A673 (cell line): ENCODE measurements around the gene TRIM26. TPM values are rescaled to one million over a fixed set of nuclear protein-coding genes. Genes with fewer than 3 reads are reported as not detected.
"Not testable (repeated sequence)": the region's sequence is repeated elsewhere in the genome, so short reads cannot be mapped to it uniquely, and the experiment has no call there.

Source experiments
- BruUV-seq: library from RNA; stranded (reverse); fragments of 400-500 nt; replicated peaks from 2 replicates; lab custom pipeline; 2021; lab: Mats Ljungman, UMichigan
- CTCF ChIA-PET: fragments of 300-600 bp; sonication (Branson Sonifier 250); formaldehyde crosslinking; loops from one replicate; lab custom pipeline; 2022; ENCODE audit warnings: antibody characterized with exemption; lab: Charles Lee
- POLR2A ChIA-PET: fragments of 300-600 bp; sonication (Branson Sonifier 250); formaldehyde crosslinking; loops from one replicate; lab custom pipeline; 2022; ENCODE audit warnings: antibody characterized with exemption; ENCODE audit not compliant: low non-redundant PET; lab: Charles Lee
- DNase-seq: peaks from one replicate; pipeline ENCODE4 v3.0.0-alpha.2; 2015; ENCODE audit warnings: low spot score
- H3K27ac ChIP-seq: fragments of 200-600 bp; sonication (generic); 2 replicates; pipeline ENCODE4 v1.5.1; 2016; ENCODE audit warnings: mixed run types, low read depth, mild to moderate bottlenecking, mixed read lengths, antibody characterized with exemption, low read length; ENCODE audit not compliant: poor library complexity, severe bottlenecking
- H3K27me3 ChIP-seq: fragments of 200-600 bp; sonication (generic); replicated peaks from 2 replicates; pipeline ENCODE4 v1.6.1; 2017; ENCODE audit warnings: mixed run types, low read depth, mild to moderate bottlenecking, mixed read lengths, antibody characterized with exemption, low read length; ENCODE audit not compliant: insufficient read depth, poor library complexity
- H3K36me3 ChIP-seq: fragments of 200-600 bp; sonication (generic); 2 replicates; pipeline ENCODE4 v1.6.1; 2016; ENCODE audit warnings: mixed run types, mild to moderate bottlenecking, mixed read lengths, antibody characterized with exemption, low read length; ENCODE audit not compliant: insufficient read depth, poor library complexity, severe bottlenecking
- H3K4me1 ChIP-seq: fragments of 200-600 bp; sonication (generic); 2 replicates; pipeline ENCODE4 v1.6.1; 2017; ENCODE audit warnings: mixed run types, mild to moderate bottlenecking, mixed read lengths, antibody characterized with exemption, low read length; ENCODE audit not compliant: insufficient read depth, poor library complexity, severe bottlenecking
- H3K4me3 ChIP-seq: fragments of 200-600 bp; sonication (generic); 2 replicates; pipeline ENCODE4 v1.5.1; 2016; ENCODE audit warnings: low read depth, mixed run types, mild to moderate bottlenecking, mixed read lengths, low read length; ENCODE audit not compliant: poor library complexity, severe bottlenecking
- H3K9me3 ChIP-seq: fragments of 200-600 bp; sonication (generic); 2 replicates; pipeline ENCODE4 v1.6.1; 2016; ENCODE audit warnings: mixed run types, low read depth, mild to moderate bottlenecking, mixed read lengths, antibody characterized with exemption, low read length; ENCODE audit not compliant: poor library complexity, severe bottlenecking
- EZH2 ChIP-seq: fragments of 200-600 bp; sonication (generic); IDR thresholded peaks from 2 replicates; pipeline ENCODE4 v1.6.1; 2017; ENCODE audit warnings: borderline replicate concordance, low read depth, mild to moderate bottlenecking, mixed read lengths, antibody characterized with exemption, low read length; ENCODE audit not compliant: poor library complexity, severe bottlenecking
- intact Hi-C: fragments of 100-400 bp; cut with micrococcal nuclease; formaldehyde crosslinking; loops from one replicate; pipeline ENCODE4 v1.10.0; 2022; ENCODE audit not compliant: unreplicated experiment
- total RNA-seq: library from RNA; stranded (reverse); gene quantifications from 2 replicates; pipeline ENCODE4 v1.2.3, GENCODE V29; 2021
- TF ChIP-seq, protein P1 (sequence below): fragments of 300-800, 200-600 bp; sonication (generic); conservative IDR thresholded peaks from 2 replicates; pipeline ENCODE4 v1.5.1; 2017; ENCODE audit warnings: low read depth, mild to moderate bottlenecking, antibody characterized with exemption, low read length, moderate library complexity, mixed read lengths

The TRIM26 gene
- total RNA-seq, 1 experiment from 2014 or later = 41.3 TPM

DNA sequence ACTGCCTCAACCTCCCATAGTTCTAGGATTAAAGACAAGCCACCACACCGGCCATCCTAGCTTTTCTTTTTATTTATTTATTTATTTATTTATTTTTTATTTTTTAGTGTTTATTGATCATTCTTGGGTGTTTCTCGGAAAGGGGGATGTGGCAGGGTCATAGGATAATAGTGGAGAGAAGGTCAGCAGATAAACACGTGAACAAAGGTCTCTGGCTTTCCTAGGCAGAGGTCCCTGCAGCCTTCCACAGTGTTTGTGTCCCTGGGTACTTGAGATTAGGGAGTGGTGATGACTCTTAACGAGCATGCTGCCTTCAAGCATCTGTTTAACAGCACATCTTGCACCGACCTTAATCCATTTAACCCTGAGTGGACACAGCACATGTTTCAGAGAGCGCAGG is 8.2 kb upstream of the TRIM26 start:
- H3K4me1 ChIP-seq, CTCF ChIA-PET, DNase-seq, H3K36me3 ChIP-seq, H3K27ac ChIP-seq, H3K4me3 ChIP-seq, H3K27me3 ChIP-seq, BruUV-seq, POLR2A ChIA-PET: not testable (repeated sequence)
- intact Hi-C loops = loop anchor here (2.0 kb wide), 1 partner anchor 175 kb away; no protein-coding TSS in a partner anchor
- peaks cover 12% of the 10 kb centered on the region for H3K9me3 ChIP-seq

DNA sequence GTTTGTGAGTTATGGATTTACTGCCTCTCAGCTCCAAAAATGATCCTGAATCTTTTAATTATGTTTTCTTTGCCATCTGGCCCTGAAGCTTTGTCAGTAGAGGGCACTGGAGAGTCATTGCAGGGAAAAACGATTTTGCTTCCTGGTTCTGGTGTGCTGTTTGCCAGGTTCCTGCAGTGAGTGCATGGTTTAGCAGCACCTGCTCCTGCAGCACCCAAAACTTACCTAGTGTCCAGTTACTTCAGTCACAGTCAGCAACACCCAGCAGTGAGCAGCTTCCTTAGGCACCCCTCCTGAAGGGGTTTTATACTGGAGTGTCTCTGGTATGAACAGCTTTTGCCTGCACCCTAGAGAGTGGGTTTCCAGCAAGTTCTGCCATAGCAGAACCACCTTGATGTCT is 6.0 kb upstream of the TRIM26 start:
- no TSS peak for BruUV-seq
- H3K27ac ChIP-seq = no peak overlapping the region

DNA sequence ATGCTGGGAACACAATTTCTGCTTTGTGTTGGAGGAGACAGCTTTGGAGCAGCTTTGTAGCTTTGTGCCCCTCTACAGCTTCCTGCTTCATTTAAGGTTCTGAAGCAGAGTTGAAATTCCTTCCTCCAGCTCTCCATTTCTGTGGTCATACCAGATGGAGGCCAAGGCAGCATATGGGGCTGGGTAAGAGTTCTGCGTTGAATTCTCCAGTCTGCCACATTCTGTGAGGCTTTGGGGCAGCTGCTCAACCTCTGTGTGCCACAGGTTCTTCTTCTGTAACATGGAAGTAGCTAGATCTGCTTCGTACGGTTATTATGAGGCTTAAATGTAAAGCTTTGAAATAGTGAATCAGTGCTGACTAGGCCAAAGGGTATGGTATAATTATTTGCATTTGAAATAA is 2.9 kb upstream of the TRIM26 start:
- H3K27ac ChIP-seq = no peak overlapping the region
- no peak overlapping the region for H3K4me3 ChIP-seq
- ChIA-PET CTCF (no interaction called here), POLR2A (no interaction called here)
- intact Hi-C loops = loop anchor here (10.0 kb wide), 1 partner anchor 109 kb away; the partner anchor contains the start of gene TRIM39
- TF ChIP-seq, protein P1, sequence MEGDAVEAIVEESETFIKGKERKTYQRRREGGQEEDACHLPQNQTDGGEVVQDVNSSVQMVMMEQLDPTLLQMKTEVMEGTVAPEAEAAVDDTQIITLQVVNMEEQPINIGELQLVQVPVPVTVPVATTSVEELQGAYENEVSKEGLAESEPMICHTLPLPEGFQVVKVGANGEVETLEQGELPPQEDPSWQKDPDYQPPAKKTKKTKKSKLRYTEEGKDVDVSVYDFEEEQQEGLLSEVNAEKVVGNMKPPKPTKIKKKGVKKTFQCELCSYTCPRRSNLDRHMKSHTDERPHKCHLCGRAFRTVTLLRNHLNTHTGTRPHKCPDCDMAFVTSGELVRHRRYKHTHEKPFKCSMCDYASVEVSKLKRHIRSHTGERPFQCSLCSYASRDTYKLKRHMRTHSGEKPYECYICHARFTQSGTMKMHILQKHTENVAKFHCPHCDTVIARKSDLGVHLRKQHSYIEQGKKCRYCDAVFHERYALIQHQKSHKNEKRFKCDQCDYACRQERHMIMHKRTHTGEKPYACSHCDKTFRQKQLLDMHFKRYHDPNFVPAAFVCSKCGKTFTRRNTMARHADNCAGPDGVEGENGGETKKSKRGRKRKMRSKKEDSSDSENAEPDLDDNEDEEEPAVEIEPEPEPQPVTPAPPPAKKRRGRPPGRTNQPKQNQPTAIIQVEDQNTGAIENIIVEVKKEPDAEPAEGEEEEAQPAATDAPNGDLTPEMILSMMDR = no peak
- no peak for TF ChIP-seq EZH2
- peaks cover 13% of the 10 kb centered on the region for H3K4me1 ChIP-seq
- no TSS peak for BruUV-seq
- no peaks in the 10 kb centered on the region for H3K36me3 ChIP-seq
- H3K27me3 ChIP-seq = no peaks in the 10 kb centered on the region
- no peaks in the 10 kb centered on the region for H3K9me3 ChIP-seq
- DNase-seq = no peak

More for the DNA sequence above, 6.0 kb upstream of the TRIM26 start:
- CTCF ChIA-PET = interaction anchor here (0.6 to 1.1 kb wide), 3 partner anchors 52 to 179 kb away, joined by 3 to 4 read pairs (median 3); no protein-coding TSS in a partner anchor
- POLR2A ChIA-PET = interaction anchor here (0.5 kb wide), 1 partner anchor 21 kb away, joined by 3 read pairs; no protein-coding TSS in a partner anchor
- no peaks in the 10 kb centered on the region for H3K36me3 ChIP-seq
- TF ChIP-seq, protein P1 = peak; percentile 89
- no peak for TF ChIP-seq EZH2
- no peaks in the 10 kb centered on the region for H3K27me3 ChIP-seq
- intact Hi-C loops = loop anchor here (10.0 kb wide), 1 partner anchor 106 kb away; the partner anchor contains the start of gene TRIM39
- no peak overlapping the region for H3K4me3 ChIP-seq
- no peaks in the 10 kb centered on the region for H3K4me1 ChIP-seq
- DNase-seq = peak; percentile 74
- H3K9me3 ChIP-seq = peaks cover 8% of the 10 kb centered on the region

DNA sequence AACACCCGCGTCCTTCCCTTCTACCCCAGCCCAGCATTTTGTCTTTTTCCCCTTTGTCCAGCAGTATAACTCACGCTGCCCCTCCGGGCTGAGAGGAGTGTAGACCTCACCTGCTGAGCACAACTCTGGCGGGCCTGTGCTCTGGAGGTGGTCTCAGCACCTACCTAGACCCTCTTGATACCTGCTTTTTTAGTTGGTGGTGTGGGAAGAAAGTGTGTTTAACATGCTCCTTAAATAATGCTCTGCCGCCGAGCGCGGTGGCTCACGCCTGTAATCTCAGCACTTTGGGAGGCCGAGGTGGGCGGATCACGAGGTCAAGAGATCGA is 1.4 kb upstream of the TRIM26 start:
- no peaks in the 10 kb centered on the region for H3K9me3 ChIP-seq
- H3K4me3 ChIP-seq = peak overlapping the region; percentile 74
- CTCF ChIA-PET = no interaction called here
- H3K4me1 ChIP-seq = peaks cover 20% of the 10 kb centered on the region
- peak overlapping the region; percentile 82 for H3K27ac ChIP-seq
- POLR2A ChIA-PET = no interaction called here
- TF ChIP-seq, protein P1 = no peak
- TF ChIP-seq EZH2 = no peak
- no peaks in the 10 kb centered on the region for H3K36me3 ChIP-seq
- no peaks in the 10 kb centered on the region for H3K27me3 ChIP-seq
- intact Hi-C loops = loop anchor here (10.0 kb wide), 1 partner anchor 110 kb away; the partner anchor contains the start of gene TRIM39
- DNase-seq = no peak
- no TSS peak for BruUV-seq
